OCI-LY3 (cell line): Measurements from ENCODE around the gene BTBD8.
"Not testable (repeated sequence)": the region's sequence is repeated elsewhere in the genome, so short reads cannot be mapped to it uniquely, and the experiment has no call there.

Experiments
- H2AFZ ChIP-seq: fragments of 200-600, 300-600 bp; shearing (Covaris generic); 2 replicates; pipeline ENCODE4 v1.6.0; 2014; ENCODE audit warnings: antibody characterized with exemption, low read depth, low read length
- H3K27ac ChIP-seq: fragments of 200-600, 300-600 bp; sonication (generic); 2 replicates; pipeline ENCODE4 v1.5.1; 2014; ENCODE audit warnings: mild to moderate bottlenecking, low read length, moderate library complexity, mixed read lengths
- H3K27me3 ChIP-seq: fragments of 200-600, 300-600 bp; sonication (generic); 2 replicates; pipeline ENCODE4 v1.6.1; 2014; ENCODE audit warnings: low read depth, low read length, mixed read lengths
- H3K36me3 ChIP-seq: fragments of 200-600, 300-600 bp; sonication (generic); replicated peaks from 2 replicates; pipeline ENCODE3; 2014; ENCODE audit warnings: low read depth, low read length, mixed read lengths
- H3K4me1 ChIP-seq: fragments of 300-600, 200-600 bp; sonication (generic); 2 replicates; pipeline ENCODE4 v1.6.1; 2014; ENCODE audit warnings: low read length, mixed read lengths
- H3K4me2 ChIP-seq: fragments of 200-600, 300-600 bp; sonication (generic); 2 replicates; pipeline ENCODE4 v1.6.1; 2014; ENCODE audit warnings: low read length, mixed read lengths
- H3K4me3 ChIP-seq: fragments of 300-600, 200-600 bp; sonication (generic); 2 replicates; pipeline ENCODE4 v1.5.1; 2014; ENCODE audit warnings: antibody characterized with exemption, mild to moderate bottlenecking, low read length, moderate library complexity
- H3K79me2 ChIP-seq: fragments of 300-600, 200-600 bp; shearing (Covaris generic); 2 replicates; pipeline ENCODE4 v1.6.1; 2014; ENCODE audit warnings: mild to moderate bottlenecking, low read length, mixed read lengths
- H3K9ac ChIP-seq: fragments of 300-600, 200-600 bp; shearing (Covaris generic); 2 replicates; pipeline ENCODE4 v1.6.0; 2014; ENCODE audit warnings: mild to moderate bottlenecking, low read length, moderate library complexity
- H3K9me3 ChIP-seq: fragments of 200-600, 300-600 bp; shearing (Covaris generic); 2 replicates; pipeline ENCODE4 v1.6.1; 2014; ENCODE audit warnings: low read length, mixed read lengths; ENCODE audit not compliant: insufficient read depth
- H4K20me1 ChIP-seq: fragments of 200-600, 300-600 bp; sonication (generic); 2 replicates; pipeline ENCODE4 v1.6.1; 2016; ENCODE audit warnings: low read length, mixed read lengths; ENCODE audit not compliant: insufficient read depth
- EZH2phosphoT487 ChIP-seq: fragments of 200-600 bp; shearing (Covaris generic); IDR thresholded peaks from 2 replicates; pipeline ENCODE4 v1.6.1; 2018; ENCODE audit warnings: antibody characterized with exemption, mixed run types, low read depth
- TF ChIP-seq, protein P1 (sequence below): fragments of 200-600, 300-600 bp; sonication (generic); IDR thresholded peaks from 2 replicates; pipeline ENCODE4 v1.5.1; 2014; ENCODE audit warnings: antibody characterized with exemption, low read length, low read depth

BTBD8 gene

DNA sequence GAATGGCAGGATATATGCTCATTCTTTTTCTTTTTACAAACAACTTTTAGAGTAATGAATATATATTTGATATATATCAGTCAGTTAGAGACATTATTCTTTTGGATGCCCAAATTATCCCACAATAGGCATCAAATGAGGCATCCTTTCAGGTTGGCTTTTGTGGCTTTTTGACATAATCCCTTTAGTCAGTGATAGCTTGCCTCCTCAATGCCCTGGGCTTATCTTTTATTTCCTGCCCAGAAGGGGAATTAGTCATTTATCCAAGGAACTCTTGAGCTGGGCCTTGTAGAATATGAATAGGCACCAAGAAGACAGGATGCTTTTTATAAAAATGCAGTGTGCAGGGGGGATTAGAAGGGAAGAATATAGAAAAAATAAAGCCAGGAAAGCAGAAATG is 28.2 kb upstream of the BTBD8 start:
- Histone ChIP-seq H4K20me1 (no peaks in the 10 kb centered on the region), H3K9me3 (no peaks in the 10 kb centered on the region), H3K27ac (no peak overlapping the region), H3K4me1 (no peaks in the 10 kb centered on the region), H3K4me2 (no peak overlapping the region), H3K27me3 (no peaks in the 10 kb centered on the region), H3K4me3 (no peak overlapping the region), H2AFZ (no peak overlapping the region), H3K36me3 (no peaks in the 10 kb centered on the region), H3K79me2 (no peaks in the 10 kb centered on the region), H3K9ac (no peak overlapping the region)
- TF ChIP-seq, protein P1, sequence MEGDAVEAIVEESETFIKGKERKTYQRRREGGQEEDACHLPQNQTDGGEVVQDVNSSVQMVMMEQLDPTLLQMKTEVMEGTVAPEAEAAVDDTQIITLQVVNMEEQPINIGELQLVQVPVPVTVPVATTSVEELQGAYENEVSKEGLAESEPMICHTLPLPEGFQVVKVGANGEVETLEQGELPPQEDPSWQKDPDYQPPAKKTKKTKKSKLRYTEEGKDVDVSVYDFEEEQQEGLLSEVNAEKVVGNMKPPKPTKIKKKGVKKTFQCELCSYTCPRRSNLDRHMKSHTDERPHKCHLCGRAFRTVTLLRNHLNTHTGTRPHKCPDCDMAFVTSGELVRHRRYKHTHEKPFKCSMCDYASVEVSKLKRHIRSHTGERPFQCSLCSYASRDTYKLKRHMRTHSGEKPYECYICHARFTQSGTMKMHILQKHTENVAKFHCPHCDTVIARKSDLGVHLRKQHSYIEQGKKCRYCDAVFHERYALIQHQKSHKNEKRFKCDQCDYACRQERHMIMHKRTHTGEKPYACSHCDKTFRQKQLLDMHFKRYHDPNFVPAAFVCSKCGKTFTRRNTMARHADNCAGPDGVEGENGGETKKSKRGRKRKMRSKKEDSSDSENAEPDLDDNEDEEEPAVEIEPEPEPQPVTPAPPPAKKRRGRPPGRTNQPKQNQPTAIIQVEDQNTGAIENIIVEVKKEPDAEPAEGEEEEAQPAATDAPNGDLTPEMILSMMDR: no peak
- TF ChIP-seq EZH2phosphoT487: no peak

DNA sequence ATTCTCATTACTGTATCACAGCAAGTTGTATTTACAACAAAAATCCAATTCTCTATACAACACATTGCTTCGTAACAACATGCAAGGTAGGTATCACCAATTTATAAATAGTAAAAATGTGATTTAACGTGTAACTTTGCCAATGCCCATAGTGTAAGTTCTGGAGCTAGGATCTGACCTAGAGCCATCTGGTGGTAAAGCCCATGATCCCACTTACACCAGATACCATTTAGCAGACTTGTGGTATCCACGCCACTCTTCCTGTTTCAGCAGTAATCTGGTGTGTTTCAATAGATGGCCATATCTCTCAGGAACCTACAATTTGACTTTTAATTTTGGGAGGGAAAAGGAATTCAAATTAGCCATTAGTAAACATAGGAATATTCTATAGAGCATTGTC is 15.1 kb upstream of the BTBD8 start:
- no peaks in the 10 kb centered on the region for H3K79me2 ChIP-seq
- no peak overlapping the region for H3K9ac ChIP-seq
- TF ChIP-seq, protein P1: peak; percentile 32
- TF ChIP-seq EZH2phosphoT487: no peak
- no peaks in the 10 kb centered on the region for H4K20me1 ChIP-seq
- H3K27ac ChIP-seq: no peak overlapping the region
- no peaks in the 10 kb centered on the region for H3K36me3 ChIP-seq
- no peak overlapping the region for H3K4me3 ChIP-seq
- no peaks in the 10 kb centered on the region for H3K27me3 ChIP-seq
- no peak overlapping the region for H2AFZ ChIP-seq
- no peak overlapping the region for H3K4me2 ChIP-seq
- no peaks in the 10 kb centered on the region for H3K9me3 ChIP-seq
- no peaks in the 10 kb centered on the region for H3K4me1 ChIP-seq

DNA sequence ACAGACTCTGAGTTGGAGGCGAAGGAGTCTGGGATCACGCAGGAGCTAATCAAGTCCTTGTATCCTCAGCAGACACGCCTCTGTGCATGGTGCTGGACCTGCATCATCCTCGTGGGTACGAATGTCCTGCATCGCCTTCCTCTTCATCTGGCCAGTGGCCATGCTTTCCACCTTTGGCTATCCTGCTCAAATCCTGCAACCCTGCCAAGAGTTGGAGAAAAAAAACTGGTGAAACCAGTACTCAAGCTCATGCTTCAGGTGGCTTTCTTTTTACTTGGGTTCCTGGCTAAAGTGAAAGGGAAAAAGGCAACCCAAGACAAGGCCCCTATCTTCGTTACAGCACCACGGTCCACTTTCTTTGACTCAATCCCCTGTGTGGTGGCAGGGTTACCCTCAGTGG is 13.8 kb upstream of the BTBD8 start:
- Histone ChIP-seq H3K9ac (no peak overlapping the region), H4K20me1 (no peaks in the 10 kb centered on the region), H3K27me3 (no peaks in the 10 kb centered on the region), H3K4me2 (no peak overlapping the region), H3K4me3 (no peak overlapping the region), H3K9me3 (no peaks in the 10 kb centered on the region), H3K27ac (no peak overlapping the region), H3K36me3 (no peaks in the 10 kb centered on the region), H3K79me2 (no peaks in the 10 kb centered on the region), H2AFZ (no peak overlapping the region), H3K4me1 (no peaks in the 10 kb centered on the region)
- no peak for TF ChIP-seq EZH2phosphoT487
- TF ChIP-seq, protein P1: no peak

DNA sequence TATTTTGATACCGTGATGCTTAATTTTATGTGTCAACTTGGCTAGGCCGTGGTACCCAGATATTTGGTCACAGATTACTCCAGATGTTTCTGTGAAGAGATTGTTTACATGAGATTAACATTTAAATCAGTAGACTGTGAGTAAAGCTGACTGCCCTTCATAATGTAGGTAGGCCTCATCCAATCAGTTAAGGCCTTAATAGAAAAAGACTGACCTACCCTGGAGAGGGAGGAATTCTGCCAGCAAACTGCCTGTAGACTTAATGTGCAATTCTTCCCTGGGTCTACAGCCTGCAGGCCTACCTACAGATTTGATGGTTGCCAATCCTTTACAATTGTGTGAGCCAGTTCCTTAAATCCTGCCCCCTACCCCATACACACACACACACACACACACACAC is 9.3 kb upstream of the BTBD8 start:
- Histone ChIP-seq H3K79me2 (no peaks in the 10 kb centered on the region), H3K9ac (no peak overlapping the region), H3K27ac (no peak overlapping the region), H4K20me1 (no peaks in the 10 kb centered on the region), H2AFZ (no peak overlapping the region), H3K4me2 (no peak overlapping the region), H3K36me3 (no peaks in the 10 kb centered on the region), H3K27me3 (no peaks in the 10 kb centered on the region), H3K9me3 (no peaks in the 10 kb centered on the region), H3K4me1 (no peaks in the 10 kb centered on the region), H3K4me3 (no peak overlapping the region)
- no peak for TF ChIP-seq EZH2phosphoT487
- TF ChIP-seq, protein P1: no peak

DNA sequence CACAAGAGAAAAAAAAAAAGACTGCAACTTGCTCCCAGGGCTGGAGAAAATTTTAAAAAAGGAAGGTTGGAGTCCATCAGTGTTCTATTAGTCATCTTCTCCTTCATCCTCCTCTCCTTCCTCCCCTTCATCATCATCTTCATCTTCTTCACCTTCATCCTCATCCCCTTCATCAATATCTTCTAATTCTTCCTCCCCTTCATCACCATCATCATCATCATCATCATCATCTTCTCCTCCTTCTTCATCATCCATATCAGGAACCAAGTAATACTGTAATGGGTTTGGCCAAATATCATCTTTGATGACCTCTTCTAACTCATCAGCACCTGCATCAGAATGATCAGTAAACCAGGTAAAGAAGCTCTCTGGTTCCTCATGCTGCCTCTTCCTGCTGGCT is 5.7 kb upstream of the BTBD8 start:
- H3K9ac ChIP-seq, H3K4me1 ChIP-seq, H3K9me3 ChIP-seq, H4K20me1 ChIP-seq, H3K36me3 ChIP-seq, H3K27me3 ChIP-seq, H2AFZ ChIP-seq, H3K4me2 ChIP-seq, H3K4me3 ChIP-seq, H3K79me2 ChIP-seq, H3K27ac ChIP-seq: not testable (repeated sequence)
